HG02588 (cell line): Measurements from ENCODE around the gene LRRTM4.

Source experiments
- ATAC-seq: cut with Tn5 transposase; IDR thresholded peaks from one replicate; pipeline ENCODE4 v1.9.1; 2021; ENCODE audit warnings: mild to moderate bottlenecking, moderate library complexity; ENCODE audit not compliant: unreplicated experiment

The LRRTM4 gene

DNA sequence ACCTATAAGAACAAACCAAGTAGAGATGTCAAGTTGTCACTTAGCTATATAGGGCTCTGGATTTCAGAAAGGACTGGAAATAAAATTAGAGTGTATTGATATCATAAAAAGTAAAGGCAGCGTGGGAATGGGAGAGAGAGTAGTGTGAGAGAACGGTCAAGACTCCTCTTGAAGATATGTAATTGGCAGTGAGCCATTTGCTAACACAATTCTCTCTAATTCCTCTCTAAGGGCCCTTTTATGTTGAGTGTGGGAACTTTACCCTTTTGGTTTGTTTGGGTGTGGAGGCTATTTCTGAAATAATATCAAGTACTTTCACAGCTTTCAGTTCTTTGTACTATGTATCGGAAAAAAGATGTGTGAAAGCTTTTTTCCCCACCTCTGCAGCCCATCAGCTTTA, 196.8 kb downstream of the LRRTM4 start:
- ATAC-seq, result no peak

DNA sequence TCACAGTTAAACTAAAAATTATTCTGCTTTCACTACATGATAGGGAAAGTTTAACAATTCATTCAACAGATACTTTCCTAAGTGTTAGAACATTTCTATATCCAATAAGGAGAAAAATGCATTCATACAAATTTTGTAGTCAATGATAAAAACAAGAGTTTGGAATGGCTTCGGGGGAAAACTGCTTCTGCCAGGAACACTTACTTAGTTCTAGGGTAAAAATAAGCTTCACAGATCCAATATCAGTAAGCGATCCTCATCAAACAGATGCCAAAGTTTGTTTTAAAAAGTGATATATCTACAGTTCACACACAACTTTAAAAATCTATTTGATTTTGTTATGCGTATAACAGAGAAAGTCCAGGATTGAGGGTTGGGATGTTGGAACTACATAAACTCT, 199.7 kb downstream of the LRRTM4 start:
- ATAC-seq, result no peak

- ATAC-seq, result no peak
Measured at GRCh38 chr2:77314721-77315120, 207.5 kb downstream of the LRRTM4 start.

DNA sequence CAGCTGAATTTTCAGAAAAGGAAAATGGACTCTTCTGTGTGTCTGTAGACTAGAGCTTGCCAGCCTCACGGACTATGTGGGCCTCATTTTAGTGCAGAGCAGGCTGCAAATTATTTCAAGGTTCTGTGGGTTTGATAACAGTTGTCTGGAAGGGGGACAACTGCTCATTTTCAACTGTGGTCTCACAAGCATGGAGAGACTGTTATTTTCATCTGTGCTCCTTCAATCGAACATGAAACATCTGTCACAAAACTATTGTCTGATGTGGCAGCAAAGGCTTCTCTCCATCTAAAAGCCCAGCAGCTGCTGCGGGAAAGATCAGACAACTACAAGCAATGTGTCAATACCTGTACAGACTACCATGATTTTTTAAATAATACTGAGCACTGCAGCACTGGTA, 211.8 kb downstream of the LRRTM4 start:
- ATAC-seq, result no peak

GRCh38 chr2:77309725-77310124, 212.5 kb downstream of the LRRTM4 start:
- no peak for ATAC-seq

- ATAC-seq, result no peak
Measured at GRCh38 chr2:77301441-77301840, 220.7 kb downstream of the LRRTM4 start.

GRCh38 chr2:77296791-77297190, 225.4 kb downstream of the LRRTM4 start:
- no peak for ATAC-seq

DNA sequence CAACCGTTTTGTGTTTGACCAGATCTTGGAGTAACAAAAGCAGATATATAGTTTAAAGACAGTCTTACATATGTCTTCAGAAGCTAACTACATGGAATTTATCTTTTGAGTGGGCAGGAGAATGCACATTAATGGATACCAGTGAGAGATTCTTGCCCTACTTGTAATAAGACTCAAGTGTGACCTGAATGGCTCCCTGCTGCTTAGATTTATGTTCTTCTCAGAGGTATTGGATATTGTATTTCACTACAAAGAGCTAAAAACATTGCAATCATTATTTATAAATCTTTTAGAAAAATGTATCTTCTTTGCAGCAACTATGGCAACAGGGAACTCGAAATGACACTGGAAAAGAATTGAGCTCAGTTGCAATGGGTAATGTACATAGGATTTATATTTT, 227.7 kb downstream of the LRRTM4 start:
- no peak for ATAC-seq

- ATAC-seq, result no peak
Measured at GRCh38 chr2:77284353-77284752, 237.8 kb downstream of the LRRTM4 start.

DNA sequence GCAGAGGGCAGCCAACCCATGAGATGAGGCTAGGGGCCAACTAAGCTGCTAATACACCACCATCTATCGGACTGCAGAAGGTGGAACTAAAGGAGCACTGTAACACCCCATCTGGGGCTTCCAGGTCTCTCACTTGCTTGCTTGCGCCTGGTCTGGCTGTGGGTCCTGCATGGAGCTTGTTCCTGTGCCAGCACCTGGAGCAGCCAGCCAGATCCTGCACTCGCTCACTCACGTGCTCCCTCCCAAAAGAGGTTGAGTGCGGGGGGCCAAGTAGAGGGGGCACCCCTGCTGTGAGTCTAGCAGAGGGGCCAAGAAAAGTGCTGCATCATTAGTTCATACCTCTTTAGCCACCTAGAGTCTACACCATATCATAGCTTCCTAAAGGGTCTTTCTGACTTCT, 250.9 kb downstream of the LRRTM4 start:
- no peak for ATAC-seq

DNA sequence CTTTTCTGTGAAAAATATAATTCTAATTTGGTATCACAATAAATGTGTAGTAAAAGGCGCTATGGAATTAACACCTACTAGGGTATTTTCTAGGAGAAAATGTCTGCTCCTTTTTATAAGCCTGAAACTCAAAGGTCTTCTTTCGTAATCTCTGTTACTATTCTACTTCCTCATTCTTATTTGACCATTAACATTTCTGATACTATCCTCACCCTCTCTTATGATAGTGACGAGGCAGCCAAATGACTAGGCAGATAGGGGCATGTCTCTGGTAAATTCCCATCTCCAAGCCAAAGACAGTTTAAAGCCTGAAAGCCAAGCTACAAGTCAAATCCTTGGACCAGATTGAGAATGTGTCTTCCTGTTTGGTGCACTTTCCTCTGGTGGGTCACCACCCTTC, 251.7 kb downstream of the LRRTM4 start:
- no peak for ATAC-seq

DNA sequence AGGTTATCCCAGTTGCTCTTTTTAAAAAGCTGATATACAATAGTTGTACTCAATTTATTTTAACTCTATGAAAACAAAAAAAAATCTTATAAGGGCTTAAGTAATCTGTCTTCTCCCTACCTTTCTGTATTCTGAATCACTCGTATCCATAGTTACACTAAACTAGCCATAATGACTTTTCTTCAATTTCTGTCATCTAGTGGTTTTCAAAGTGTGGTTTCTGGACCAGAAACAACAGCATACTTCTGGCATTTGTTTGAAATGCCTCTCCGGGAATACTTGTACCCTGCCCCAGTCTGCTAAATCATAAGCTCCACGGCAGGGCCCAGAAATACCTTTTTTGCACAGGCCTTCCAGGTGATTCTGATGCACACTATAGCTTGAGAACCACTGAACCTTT, 253.6 kb downstream of the LRRTM4 start:
- ATAC-seq, result no peak

GRCh38 chr2:77232909-77233425, 289.2 kb downstream of the LRRTM4 start:
- ATAC-seq, result no peak

DNA sequence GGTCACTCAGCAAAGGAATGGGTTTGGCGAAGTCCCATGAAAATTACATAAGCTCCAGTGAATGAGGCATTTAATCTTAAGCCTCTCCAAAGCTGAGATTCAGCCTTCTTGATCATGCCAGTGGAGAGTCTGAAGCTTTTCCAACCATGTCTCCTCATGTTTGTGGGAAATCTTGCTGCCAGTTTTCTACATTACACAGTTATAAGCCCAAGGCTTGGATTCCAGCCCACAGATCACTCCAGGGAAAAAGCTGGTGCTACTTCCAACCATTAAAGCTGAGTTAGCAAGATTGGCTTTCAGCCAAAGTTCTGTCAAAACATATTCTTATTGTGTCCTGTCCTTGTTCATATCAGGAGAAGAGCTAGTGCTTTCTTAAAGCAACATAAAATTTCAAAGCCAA, 293.8 kb downstream of the LRRTM4 start:
- no peak for ATAC-seq

- no peak for ATAC-seq
Measured at GRCh38 chr2:77210725-77211124, 311.5 kb downstream of the LRRTM4 start.

DNA sequence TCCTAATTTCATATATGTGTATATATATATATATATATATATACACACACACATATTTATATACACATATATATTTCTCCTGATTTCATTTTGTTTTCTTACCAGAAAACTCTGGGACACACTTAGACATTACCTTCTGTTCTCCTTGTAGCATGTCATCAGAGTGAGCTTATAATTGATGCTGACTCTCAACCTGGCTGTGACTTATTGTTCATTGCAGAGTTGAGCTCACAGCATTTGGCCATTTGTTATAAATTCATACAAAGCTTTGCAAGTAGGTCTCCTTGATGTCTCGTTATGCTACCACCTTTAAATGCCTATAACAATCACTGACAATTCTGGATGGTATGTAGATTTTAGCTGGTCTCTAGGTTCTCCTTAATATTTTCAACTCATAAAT, 314.8 kb downstream of the LRRTM4 start:
- no peak for ATAC-seq

- ATAC-seq, result no peak
Measured at GRCh38 chr2:77201755-77202154, 320.4 kb downstream of the LRRTM4 start.

- no peak for ATAC-seq
Measured at GRCh38 chr2:77199411-77199810, 322.8 kb downstream of the LRRTM4 start.

GRCh38 chr2:77193858-77194448, 328.2 kb downstream of the LRRTM4 start:
- no peak for ATAC-seq

GRCh38 chr2:77192811-77193289, 329.3 kb downstream of the LRRTM4 start:
- no peak for ATAC-seq

- no peak for ATAC-seq
Measured at GRCh38 chr2:77191665-77192064, 330.5 kb downstream of the LRRTM4 start.

GRCh38 chr2:77190721-77191346, 331.3 kb downstream of the LRRTM4 start:
- ATAC-seq, result no peak

DNA sequence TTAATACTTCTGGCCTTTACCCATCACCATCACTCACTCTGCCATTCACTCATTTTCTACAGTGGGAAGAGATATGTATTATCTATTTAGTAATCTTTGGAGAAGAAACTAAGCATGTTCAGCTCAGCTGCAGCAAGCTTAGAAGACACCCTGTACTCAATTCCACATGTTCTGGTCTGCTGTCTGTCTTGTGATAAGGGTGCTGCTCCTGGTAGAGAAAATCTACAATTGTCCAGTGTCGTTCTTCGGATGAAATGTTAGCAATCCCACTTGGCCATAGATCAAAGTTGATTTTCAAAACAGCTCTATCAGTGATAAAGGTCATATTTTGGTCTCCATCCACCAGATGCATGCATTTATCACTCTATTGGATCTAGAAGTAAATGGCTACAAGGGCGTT, 337.1 kb downstream of the LRRTM4 start:
- ATAC-seq, result no peak
